CMK (cell line): Measurements from ENCODE around the gene BEX4.
"Not testable (repeated sequence)": the region's sequence is repeated elsewhere in the genome, so short reads cannot be mapped to it uniquely, and the experiment has no call there.

Experiments
- DNase-seq: peaks from one replicate; pipeline ENCODE4 v3.0.0-alpha.2; 2010; ENCODE audit warnings: low read depth

The BEX4 gene, protein sequence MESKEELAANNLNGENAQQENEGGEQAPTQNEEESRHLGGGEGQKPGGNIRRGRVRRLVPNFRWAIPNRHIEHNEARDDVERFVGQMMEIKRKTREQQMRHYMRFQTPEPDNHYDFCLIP

DNA sequence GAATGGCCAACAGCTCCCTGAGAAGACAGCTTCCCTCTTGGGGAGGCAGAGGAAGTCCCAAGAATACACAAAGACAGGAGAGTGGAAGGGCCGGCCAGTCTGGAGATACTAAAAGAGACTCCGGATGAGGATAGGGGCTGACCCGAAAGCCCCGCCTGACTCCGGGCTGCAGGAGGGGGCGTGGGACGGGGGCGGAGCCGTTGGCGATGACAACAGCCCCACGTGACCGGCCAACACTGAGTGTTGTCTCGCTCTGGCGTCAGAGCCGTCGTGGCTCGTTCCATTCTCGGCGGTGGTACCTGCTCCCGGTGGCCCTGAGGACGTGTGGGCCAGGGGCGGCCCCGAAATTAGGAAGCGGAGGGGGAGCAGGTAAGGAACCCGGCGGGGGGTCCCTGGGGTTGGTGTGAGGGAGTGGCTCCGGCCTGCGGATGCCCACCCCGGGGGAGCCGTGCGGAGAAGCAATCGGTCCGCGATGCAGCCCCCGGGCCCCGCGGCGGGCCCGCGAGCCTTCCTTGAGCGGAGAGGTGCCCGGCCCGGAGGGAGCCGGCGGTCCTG, at the start of gene BEX4:
TSS of gene BEX4 (plus strand) at position 239 of the 555 bp plus-strand sequence. CDS start 1,046 bp downstream, outside the sequence.
- no peak for DNase-seq

DNA sequence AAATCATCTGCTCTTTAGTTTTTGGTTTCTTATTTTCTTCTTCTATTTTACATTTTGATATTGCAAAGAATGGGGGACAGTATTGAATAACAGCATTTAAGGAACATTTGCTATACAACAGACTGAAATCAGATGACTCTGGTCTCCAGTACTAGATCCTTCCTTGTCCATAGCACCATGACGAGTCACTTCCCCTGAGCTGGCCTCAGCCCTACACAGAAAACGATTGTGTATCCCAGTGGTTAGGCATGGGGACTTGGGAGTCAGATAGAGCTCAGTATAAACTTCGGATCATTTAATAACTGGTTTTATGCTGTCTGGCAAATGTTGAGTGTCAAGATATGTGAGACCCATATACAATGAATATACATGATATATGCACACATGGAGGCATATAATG, 44.7 kb upstream of the BEX4 start:
- no peak for DNase-seq

DNA sequence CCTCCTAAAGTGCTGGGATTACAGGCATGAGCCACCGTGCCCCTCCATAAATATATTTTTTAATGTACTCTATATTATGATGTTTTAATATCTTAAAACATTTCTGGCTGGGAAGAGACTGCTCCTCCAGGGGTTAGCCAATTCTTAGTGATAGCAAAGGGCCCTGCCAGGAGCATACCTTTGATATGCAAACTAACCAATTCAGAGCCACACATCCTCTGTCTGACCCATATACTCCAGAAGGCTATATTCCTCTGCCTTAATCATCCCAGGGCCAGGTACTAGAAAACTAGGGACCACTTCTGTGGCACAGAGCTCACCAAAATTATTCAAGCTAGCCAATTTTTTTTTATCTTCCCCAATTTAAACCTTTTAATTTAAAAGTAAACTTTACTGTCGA, 43.6 kb upstream of the BEX4 start:
- no peak for DNase-seq

DNA sequence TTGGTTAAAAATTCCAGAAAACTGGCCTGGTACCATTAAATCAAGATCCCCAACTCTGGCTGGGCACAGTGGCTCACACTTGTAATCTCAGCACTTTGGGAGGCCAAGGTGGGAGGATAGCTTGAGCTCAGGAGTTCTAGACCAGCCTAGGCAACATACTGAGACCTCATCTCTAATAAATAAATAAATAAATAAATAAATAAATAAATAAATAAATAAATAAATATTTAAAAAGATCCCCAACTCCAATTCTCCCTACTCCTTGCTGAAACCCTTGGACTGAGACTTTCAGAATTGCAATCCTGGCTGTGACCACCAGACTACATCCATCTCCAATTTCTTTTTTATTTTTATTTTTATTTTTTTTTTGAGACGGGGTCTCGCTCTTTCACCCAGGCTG, 39.7 kb upstream of the BEX4 start:
- not testable (repeated sequence) for DNase-seq

DNA sequence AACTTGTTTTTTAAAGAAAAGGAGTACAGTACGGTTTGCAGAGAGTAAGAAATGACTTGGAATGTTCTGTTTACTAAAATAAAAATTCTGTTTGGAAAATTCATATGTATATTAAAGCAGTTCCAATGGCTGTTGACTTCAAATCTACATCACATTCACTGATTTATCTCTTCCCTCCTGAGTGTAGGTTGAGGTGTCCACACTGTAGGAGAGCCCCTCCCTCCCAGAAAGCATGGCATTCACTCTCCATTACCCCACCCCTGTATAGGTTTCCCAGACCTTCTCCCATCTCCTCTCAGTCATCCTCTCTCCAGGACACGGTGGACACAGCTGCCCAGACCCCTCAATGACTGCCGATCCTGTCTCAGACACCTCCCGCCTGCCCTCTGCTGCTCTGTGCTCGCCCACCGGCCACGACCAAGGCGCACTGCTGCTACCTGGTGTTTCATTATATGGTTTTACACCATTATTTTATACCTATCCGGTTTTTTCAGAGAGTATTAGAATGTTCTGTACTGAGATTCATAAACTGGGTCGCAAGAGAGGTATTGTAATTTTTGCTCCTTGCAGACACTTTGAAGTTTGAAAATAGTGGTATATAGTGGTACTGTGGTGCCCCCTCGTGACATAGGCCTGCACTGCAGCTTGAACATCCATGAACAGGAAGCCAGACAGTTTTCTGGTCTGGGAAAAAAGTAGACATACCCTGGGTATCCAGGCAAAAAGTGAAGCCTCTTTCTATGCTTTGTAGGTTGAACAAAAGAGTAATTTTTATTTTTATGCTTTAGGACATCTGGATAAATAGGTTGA, 38.8 kb upstream of the BEX4 start:
- DNase-seq: no peak

DNA sequence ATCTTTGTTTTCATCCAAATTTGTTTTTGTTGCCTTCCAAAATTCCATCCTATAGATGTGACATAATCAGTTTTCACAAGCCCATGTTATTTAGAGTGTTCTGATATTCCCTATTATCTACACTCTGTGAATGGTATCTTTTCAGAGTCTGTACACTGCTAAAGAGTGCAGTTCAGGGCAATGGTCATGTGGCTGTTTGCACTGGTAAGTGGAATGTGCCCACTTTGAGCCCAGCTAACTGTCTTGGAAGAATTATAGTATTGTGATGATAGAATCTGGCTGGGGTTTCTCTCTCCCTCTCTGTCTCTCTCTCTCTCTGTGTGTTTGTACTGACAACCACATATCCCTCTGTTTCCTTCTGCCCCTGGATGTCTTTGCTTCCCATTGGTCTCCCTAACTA, 37.4 kb upstream of the BEX4 start:
- no peak for DNase-seq

DNA sequence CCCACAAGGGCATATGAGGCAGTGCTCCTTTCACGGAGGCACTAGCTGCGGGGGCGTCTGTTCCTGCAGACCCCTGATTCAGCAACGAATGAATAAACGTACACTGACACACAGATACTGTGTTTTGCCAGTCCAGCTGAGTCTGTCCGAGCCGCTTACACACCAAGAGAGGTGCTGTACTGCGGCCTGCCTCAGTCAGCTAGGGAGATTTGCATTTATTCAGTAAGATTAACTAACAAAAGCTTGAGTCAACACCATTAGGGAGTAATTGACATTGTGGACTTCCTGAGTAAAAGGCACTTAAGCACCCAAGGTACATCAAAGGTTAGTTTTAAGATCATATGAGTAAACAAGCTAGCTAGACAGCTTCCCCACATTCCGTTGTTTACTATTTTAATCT, 31.0 kb upstream of the BEX4 start:
- DNase-seq: no peak

DNA sequence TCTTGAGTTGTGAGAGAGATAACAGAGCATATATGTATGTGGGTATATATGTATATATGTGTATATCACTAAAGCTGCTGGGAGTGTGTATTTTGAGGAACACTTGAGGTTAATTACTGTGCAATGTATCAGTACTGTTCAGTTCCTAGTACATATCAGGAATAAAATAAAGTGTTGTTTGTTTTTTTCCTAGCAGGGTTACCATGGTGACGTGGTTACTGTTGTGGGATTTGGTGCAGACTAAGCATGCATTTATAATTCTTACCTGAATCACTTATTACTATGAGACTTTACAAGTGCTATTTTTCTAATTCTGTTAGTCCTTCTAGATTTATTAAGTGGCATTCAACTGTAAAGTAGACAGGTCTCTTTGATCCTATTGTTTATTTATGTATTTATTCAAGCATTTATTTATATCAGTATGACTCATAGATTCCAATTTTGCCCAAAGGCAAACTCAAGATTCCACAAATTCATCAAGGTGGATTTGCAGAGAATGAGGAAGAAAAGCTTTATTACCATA, 26.9 kb upstream of the BEX4 start:
- DNase-seq: no peak

DNA sequence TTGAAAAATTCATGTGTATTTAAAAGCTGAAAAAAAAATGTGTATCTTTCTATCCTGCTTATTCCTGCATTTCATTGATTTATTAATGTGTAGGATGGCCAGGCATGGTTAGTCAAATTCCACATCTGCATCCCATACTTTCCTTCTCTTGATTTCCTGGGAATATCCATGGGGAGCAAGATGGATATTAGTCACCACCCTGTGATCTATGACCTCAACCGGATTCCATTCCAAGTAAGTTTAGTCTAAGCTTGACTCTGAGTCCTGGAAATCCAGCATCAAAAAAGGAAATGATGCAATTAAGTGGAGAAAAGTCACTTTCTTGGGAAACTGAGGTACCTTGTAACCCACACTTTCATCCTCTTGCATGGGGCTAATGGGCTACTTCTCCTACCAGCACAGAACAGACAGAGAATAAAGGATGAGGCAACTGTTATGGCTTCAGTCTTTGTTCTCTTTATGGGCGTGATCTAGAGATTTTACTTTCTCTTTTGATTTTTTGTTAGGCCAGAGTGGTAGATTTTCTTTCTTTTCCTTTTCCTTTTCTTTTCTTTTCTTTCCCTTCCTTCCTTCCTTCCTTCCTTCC, 17.1 kb upstream of the BEX4 start:
- DNase-seq: no peak

DNA sequence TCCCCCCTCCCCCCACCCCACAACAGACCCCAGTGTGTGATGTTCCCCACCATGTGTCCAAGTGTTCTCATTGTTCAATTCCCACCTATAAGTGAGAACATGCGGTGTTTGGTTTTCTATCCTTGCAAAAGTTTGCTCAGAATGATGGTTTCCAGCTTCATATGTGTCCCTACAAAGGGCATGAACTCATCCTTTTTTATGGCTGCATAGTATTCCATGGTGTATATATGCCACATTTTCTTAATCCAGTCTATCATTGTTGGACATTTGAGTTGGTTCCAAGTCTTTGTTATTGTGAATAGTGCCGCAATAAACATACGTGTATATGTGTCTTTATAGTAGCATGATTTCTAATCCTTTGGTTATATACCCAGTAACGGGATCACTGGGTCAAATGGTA, 16.2 kb upstream of the BEX4 start:
- DNase-seq: not testable (repeated sequence)

DNA sequence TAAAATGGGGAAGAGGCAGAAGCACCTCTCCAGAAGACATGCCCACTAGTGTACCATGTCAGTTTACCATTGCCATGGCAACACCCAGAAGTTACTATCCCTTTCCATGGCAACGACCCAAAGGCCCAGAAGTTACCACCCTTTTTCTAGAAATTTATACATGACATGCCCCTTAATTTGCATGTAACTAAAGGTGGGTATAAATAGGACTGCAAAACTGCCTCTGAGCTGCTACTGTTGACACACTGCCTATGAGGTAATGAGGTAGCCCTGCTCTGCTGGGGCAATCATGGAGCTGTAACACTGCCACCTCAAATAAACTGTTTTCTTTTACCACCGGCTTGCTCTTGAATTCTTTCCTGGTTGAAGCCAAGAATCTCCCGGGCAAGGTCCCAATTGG, 13.9 kb upstream of the BEX4 start:
- DNase-seq: no peak

DNA sequence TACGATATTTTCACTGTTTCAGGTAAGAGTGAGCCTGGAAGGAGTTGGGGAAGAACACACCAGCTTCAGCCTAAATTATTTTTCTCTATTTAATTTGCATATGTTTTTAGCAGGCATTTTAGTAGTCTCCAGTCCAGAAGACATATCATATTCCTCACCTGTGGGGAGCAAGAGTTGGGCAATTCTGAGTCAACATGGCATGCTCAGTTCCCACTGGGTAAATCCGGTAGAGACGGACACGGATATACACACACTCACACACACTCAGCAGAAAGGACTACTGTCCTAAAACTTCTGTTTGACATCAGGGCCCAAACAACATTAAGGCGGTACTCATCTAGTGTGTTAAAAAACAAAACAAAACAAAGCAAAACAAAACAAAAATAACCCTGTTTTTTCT, 4.9 kb upstream of the BEX4 start:
- no peak for DNase-seq

DNA sequence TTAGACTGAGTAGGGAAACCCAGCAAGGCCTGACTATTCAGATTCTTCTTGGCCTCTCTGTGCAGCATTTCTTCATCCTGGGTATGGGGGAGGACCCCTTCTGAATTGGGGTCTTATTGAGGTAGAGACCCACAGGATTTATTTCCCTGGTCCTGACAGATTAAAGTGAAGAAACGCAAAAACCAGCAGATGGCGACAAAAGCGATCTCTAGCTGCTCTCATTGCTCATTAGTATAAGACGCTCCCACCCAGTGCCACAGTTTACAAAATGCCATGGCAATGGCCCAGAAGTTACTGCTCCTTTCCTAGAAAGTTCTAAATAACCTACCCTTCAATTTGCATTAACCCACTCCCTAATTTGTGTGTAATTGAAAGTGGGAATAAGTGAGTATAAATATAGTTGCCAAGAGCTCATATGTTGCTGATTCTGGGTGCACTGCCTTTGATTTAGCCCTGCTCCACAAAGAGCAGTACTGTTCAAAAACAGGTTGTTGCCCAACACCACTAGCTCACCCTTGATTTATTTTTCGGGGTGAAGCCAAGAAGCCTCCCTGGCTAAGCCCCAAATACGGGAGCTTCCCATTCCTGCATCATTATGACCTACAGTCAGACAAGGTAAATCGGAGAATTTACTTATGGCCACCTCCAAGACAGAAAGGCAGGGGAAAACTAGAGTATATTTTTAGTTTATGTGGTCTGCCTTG, 3.7 kb upstream of the BEX4 start:
- DNase-seq: no peak

DNA sequence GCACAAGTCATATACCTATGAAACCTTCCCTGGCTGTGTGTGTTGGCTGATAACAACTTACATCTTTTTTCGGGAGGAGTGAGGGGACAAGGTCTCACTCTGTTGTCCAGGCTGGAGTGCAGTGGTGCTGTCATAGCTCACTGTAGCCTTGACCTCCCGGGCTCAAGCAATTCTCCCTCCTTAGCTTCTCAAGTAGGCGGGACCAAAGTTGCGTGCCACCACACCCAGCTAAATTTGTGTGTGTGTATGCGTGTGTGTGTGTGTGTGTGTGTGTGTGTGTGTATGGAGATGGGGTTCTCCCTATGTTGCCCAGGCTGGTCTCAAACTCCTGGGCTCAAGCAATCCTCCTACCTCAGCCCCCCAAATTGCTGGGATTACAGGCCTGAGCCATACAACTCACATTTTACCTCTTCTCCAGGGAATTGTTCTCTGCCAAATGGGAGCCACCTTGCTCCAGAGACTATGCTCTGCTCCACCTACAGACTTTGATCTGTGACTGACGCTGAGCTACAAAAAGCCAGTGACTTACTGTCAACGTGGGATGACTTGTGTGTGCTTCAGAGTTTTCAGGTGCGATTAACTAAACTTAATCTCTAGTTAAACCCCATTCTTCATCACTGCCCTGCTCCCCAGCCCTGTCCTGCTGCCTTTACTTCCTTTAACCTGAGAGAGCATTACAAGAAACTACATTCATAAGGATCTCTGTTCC, 2.0 kb upstream of the BEX4 start:
- DNase-seq: no peak

DNA sequence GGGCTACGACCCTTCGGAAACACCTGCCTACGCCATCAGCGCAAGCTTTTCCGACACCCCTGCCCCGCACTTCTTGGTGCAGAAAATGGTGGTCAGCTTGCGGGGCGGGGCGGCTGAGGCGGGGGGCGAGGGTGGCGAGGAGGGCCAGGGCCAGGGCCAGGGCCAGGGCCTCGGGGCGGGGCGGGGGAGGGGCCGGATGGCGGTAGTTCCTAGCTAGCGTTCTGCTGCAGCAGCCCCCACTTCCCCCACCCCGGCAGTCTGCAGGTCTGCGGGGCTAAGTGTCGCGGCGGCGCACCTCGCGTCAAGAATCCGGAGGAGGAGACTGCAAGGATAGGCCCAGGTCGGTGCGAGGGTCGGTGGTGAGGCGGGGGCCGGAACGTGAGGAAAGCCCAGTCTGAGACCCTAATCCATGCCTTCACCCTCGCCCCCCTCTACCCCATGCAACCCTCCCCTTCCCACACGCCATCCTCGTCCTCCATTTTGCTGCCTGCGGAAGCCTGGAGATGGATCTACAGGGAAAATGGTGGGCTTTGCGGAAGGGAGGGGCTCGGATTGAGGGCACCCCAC, 600 bp downstream of the BEX4 start:
- no peak for DNase-seq

DNA sequence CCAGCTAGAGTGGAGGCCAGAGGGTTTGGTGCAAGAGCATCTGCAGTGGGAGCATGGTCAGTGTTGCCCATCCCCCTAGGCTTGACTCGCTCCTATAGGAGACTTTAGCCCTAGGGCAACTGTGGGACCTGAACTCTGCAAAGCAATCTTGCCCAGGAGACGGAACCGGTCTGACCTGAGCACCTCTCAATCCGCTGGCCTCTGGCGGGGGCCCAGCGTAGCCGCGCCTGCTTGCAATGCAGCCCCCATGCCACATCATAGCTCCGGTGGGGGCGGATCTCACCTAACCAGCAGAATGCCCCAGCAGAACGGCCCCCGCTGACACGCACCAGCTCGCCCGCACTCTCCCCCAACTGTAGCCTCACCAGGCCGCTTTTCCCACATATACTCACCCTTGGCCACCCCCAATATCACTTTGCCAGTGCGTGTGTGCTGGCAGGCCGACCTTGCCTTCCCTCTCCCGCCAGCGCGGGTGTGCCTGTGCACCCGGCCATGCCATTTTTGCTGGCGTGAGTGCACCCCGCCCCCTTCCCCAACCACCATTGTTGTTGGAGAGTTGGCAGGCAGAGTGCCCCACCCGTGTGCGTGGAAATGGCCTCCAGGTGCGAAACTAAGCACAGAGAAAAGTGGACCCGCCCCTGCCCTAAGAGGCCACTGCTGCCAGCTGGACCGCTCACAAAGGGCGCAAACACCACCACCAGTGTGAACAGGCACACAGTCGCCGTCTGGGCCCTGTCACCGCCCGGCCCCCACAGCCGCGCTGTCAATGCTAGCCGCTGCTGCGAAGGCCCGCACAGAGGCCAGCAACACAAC, 5.8 kb downstream of the BEX4 start:
- no peak for DNase-seq

DNA sequence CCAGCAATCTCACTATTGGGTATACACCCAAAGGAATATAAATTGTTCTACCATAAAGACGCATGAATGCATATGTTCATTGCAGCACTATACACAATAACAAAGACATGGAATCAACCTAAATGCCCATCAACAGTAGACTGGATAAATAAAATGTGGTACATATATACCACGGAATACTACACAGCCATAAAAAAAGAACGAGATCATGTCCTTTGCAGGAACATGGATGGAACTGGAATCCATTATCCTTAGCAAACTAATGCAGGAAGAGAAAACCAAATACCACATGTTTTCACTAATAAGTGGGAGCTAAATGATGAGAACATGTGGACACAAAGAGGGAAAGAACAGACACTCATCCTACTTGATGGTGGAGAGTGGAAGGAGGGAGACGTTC, 11.0 kb downstream of the BEX4 start:
- not testable (repeated sequence) for DNase-seq

DNA sequence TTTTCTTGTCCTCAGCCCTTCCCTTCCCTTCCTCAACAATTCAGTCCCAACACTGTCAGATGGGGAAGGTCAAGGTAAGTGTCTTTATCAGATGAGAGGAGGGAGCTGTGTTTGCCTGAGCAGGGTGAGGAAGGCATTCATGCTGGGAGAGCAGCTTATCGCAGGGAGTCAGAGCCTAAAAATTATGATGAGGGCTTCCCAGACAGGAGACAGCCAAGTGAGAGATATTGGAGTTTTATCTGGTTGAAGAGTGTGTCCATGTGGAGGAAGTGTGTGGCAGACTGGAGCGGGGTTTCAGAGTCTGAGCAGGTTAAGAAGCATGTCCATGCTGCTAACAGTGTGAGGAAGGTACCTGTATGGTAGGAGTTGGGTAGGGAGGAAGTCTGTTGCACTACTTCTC, 18.4 kb downstream of the BEX4 start:
- no peak for DNase-seq

DNA sequence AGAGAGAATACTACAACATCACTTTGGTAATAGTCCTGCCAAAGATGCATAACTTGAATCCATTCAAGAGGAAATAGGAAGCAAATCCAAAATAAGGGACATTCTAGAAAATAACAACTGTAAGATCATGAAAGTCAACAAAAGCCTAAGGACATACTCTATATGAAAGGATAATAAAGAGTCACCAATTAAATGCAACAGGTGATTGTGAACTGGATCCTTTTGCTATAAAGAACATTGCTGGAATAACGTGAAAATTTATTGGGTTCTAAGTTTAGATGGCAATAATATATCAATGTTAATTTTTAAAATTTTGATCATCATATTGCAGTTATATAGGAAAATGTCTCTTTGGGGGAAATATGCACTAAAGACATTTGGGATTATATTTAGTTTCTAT, 20.0 kb downstream of the BEX4 start:
- DNase-seq: no peak

DNA sequence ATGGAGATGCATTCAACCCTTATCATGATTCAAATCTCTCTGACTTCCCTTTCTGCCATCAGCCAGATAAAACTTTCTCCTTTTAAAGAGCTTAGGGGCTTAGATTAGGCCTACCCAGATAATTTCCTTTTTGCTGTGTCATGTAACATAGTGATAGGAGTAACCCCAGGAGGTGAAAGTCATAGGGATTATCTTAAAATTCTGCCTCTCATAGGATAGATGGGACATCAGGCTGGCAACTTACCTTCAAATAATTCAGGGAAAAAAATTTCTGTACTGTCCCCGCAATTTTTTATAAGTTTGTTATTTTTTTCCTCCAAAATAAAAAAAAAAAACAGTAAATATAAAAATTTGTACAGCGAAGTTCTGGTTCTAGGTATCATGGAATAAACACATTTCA, 20.7 kb downstream of the BEX4 start:
- not testable (repeated sequence) for DNase-seq

DNA sequence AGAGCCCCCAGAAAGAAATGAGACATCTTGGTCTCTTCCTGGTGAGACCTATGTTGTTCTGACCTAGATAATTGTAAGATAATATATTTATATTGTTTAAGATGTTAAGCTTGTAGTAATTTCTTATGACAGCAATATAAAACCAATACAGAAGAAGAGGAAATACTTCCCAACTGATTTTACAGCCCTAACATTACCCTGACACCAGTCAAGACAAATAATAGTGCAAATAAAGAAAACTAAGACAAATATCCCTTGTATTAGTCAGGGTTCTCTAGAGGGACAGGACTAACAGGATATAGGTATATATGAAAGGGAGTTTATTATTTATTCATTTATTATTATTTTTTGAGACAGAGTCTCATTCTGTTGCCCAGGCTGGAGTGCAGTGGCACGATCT, 21.4 kb downstream of the BEX4 start:
- DNase-seq: no peak
